Activated T-cell treated with anti-CD3 and anti-CD28 coated beads for 1 hour (primary cell): ENCODE results near the gene CIDEA.

Source experiments
- DNase-seq: peaks from one replicate; pipeline ENCODE4 v3.0.0-alpha.2; 2020; ENCODE audit warnings: low read depth

CIDEA gene

DNA sequence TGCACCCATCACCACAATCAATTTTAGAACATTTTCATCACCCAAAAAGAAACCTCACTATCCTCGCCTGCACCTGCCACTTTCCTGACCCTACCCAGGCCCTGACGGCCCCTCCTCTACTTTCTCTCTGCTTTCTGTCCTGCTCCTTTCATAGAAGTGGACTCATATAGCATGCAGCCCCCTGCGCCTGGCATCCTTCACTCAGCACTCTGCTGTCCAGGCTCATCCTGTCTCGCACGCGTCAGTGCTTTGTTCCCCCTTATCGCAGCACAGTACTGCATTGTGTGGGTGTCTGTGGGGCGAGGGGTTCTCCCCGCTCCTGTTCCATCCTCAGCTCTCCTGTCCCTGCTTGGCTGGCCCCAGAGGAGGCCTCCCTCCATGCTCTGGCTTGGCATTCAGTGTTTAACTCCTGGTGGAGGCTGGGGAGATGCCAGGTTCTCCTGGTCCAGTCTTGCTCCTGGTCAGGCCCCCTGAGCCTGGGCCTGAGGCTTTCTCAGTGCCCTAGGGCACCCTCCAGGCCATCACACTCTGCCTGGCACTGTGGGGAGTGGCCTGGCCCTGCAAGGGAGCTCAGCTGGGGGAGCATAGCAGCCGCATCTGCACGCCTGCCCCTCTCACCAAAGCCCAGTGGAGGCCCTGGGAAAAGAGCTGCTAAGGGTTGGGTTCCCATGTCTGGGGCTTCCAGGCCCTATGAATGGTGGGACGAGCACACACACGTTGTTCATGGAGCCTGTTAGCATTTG lies 47.3 kb downstream of the CIDEA start:
- DNase-seq, result no peak

DNA sequence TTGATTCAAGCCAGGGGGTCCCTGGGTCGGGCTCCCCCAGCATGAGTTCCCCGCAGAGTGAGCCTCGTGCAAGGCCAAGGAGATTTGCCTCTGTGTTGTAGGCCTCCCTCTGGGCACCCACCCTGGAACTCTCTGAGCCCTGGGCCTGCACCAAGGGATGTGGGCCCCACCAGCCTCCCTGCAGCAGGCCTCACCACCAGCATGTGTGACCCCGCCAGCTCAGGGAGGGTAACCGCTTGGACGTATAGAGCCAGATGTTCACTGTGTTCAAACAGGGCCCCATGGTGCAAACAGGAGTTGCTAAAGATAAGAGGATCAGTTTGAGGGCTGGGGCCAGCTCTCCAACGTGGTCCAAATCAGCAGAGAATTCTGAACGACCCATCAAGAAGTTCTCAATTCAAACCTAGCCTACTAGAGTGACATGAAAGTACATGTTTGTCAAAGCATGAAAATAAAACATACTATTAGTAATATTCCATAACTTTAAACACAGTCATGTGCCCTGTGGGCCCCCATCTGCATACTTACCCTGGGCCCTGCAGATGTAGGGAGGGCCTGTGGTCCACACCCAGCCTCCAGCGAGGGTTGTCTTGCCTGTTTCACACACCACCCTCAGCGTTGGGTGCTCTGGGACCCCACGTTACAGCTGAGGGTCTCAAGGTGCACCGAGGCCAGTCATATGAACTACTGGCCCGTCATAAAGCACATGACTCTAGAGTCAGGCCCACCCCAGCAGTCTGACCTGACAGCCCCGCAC lies 48.4 kb downstream of the CIDEA start:
- no peak for DNase-seq

DNA sequence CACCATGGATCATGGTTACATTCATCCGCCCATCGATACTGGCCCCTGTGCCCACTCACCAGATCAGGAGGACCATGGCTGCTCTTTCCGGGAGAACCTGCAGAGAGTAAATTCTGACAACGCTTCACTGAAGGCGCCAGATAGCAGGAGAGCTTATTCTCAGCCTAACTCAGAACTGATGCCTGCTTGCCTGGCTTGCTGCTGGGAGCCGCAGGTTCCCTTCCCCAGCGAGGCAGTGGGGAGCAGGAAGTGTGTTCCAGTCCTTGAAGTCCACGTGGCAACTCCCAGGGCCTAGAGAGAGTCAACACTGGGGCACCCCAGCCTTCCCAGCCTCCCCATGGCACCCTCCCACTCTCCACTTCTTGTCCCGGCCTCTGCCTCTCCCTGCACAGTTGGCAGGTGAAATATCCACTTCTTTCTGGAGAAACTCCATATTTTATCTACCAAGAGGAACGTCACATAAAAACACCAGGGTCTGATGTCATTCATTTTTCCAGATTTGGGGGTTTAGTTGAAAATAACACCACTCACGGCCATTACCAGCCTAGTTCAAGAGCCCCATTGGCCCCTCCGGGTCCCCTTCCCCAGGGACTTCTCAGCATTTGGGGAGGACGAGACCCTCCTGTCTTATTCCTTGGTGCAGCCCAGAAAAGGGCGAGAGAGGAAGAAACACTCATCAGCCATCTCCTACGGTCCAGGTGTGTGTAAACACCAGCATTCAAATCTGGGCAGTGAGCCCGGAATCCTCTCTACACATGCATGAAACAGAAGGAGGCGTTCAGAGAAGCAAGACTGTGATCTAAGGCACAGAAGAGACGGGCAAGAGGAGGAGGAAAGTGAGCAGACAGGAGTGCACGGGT lies 50.4 kb downstream of the CIDEA start:
- DNase-seq, result no peak

DNA sequence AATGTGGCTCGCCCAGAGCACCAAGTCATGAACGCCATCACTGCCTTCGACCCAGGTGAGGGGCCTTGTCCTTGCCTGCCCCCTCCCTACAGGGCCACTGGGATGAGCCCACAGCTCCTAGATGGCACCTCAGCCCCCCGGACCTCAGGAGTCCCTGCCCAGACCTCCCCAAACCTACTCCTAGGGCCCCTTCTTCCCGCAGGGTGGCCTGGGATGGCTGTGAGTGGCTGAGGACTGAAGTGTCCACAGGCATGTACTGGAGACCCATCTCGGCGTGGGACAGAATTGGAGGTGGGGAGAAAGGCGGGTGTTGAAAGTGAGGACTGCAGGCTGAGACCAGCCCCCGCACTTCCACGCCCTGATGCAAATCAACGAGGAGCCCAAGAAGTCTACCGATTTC lies 51.0 kb downstream of the CIDEA start:
- no peak for DNase-seq

DNA sequence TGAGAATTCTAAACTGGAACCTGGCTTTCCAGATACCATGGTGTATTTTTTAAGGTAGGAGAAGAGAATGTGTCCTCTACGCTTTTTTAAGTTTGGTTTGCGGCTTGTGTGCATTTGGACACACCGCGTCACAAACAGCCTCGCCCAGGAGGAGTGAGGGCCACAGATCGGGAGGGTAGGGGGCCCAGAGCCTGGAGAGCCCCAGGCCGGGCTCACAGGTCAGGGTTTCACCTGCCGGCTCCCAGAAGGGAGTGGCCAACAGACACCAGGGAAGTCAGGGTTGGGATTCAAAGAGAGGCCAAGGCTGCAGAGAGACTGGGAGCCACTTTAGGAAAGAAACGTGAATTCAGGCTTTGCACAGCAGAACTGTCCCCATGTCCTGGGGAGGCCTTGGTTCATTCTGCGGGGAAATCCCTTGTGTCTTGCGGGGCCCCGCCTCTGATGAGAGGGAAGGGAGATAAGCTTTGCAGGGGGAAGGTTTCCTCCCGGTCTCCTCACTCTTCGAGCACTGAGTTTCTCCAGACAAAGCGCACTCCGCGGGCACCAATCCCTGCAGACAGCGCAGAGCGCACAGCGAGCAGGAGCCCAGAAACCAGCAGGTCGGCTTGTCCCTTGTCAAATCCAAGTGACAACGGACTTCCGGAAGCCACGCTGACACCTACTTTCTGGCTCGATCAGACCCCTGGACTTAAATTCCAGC lies 51.9 kb downstream of the CIDEA start:
- DNase-seq, result no peak

DNA sequence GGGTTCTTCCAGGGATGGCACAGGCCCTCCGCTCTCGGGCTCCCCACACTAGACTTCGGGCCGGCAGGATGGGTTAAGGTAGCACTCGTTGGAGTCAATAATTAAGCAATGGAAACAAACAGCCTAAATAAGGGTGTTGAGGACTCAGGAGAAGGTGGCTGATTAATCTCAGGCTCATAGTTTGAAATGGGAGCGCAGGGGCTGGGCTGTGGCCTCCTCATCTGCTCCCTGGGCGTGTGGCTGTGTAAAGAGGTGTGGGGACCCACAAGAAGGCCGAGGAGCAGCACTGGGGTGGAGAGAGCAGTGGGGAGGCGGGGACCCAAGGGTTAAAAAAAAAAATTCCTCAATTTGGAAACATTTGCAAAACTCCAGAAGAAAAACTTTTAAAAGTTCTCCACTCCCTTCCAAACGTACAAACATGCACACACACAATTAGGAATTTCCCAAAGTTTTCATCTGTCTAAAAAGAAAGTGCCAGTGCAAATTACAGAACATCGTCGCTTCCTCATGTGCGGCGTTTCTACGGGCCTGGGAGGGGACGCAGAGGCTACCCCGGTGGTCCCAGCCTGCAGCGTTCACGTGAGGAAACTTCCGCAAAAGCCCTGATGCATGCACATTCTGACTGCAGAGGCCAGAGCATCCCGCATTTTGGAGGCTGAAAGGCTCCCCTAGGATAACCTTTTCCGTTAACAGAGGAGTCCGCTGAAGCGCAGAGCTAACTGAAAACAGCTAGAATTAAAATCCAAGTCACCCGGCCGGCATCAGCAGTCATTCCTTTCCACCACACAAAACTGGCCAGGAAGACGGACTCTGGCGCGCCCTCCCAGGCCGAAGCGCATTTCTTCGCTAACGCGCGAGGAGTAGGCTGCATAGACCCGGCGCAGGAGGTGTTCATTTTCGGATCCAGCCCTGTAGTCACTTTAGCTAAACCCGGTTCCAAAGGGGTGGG lies 52.9 kb downstream of the CIDEA start:
- no peak for DNase-seq

DNA sequence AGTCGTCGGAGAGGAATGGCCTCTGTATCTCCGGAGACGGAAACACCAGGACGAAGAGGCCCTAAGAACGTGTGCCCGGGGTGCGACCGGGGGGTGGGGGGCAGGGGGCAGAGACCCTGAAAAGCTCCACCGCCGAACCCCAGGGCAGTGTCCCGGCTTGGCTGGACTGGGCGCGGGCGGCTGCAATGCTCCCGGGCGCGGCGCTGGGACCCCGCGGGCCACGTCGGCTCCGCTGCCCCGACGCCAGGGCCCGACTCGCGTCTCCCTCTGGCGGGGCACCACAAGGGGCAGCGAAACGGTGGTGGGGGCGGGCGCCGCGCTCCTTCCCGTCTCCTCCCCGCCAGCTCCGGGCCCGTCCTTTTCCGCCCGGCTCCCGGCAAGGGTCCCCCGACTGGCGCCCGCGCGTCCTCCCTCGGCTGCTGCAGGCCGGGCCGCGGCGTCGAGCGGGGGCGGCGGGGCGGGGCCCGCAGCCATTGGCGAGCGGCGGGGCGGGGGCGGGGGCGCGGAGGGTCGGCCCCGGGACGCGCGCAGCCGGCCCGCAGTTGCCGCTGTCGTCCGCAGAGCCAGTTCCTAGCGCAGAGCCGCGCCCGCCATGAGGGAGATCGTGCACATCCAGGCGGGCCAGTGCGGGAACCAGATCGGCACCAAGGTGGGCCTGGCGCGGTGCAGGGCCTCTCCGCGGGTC lies 53.7 kb downstream of the CIDEA start, which contains the start of gene TUBB6:
TUBB6 (plus strand) TSS at position 541 of the 685 bp plus-strand sequence; CDS start at position 593, 52 bp downstream.
- DNase-seq, result no peak

DNA sequence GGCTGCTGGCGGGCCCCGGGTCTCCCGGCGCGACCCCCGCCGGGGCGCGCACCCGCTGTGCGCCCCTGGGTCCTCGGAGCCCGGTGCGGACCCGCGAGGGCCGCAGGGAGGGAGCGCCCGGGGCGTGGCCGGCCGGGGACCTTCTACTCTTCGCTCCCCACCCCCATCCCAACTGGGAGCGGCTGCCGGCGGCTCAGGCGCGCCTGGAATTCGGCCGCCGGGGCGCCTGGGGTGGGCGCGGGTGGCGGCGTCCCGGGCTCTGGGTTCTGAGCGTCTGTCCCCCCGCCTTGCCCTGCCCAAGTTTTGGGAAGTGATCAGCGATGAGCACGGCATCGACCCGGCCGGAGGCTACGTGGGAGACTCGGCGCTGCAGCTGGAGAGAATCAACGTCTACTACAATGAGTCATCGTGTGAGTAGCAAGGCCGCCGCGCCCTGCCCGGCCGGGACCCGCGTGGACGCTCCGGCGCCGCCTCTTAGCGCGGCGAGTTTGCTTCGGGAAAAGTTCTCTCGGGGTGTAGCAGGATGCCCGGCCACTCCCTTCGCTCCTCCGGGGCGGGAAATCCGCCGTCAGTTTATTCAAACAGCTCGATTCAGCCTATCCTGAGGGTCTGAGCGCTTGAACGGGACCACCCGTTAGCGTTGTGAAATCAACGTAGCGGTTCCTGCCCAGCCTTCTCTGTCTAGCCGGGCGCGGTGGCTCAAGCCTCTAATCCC lies 54.4 kb downstream of the CIDEA start:
- no peak for DNase-seq

DNA sequence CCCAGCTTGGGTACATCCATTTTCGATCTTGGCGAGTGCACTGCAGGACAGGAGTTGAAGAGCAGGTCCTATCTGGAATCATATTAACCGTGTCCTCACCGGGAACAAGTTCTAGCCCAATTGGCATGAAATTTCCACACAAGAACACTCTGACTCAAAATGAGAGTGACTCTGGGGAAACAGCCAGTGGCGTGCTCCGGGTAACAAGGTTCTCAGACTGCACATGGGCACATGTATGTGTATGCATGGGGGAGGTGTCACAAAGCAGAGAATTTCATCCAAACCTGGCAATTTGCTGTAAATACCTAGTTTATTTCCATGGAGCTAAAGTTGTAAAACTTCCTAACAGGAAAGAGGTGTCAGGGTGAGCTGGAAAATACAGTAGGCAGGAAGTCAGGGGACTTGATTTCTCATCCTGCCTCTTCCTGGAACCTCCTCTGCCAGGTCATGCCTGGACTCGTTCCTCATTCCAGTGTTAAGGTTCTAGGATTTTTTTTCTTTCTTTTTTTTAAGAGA lies 55.6 kb downstream of the CIDEA start:
- no peak for DNase-seq

DNA sequence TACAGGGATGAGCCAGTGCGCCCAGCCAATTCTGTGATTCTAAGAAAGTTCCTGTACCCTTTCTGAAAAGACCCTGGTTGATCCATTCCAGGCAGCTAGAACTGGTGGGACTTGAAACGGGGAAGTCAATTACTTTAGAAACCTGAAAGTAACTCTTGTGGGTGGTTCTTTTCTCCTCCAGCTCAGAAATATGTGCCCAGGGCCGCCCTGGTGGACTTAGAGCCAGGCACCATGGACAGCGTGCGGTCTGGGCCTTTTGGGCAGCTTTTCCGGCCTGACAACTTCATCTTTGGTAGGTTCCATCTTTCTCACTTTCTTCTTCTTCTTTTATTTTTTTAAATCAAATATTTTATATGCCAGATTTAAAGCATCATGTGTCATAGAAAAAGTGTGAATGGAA lies 56.6 kb downstream of the CIDEA start:
- no peak for DNase-seq

DNA sequence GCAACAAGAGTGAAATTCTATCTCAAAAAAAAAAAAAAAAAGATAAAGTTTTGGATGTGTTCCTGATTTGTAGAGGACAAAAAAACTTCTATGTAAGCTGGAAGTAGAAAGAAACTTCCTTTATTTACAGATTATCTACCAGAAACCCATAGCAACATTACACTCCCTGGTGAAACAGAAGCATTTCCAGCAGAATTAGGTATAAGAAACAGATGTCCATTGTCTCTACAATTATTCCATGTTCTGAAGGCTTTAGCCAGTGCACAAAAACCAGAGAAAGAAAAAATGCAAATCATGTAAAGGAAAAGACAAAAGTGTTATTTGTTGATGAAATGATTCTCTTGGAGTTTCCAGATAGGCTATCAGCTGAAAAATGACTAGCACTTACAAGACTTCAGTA lies 58.8 kb downstream of the CIDEA start:
- no peak for DNase-seq

DNA sequence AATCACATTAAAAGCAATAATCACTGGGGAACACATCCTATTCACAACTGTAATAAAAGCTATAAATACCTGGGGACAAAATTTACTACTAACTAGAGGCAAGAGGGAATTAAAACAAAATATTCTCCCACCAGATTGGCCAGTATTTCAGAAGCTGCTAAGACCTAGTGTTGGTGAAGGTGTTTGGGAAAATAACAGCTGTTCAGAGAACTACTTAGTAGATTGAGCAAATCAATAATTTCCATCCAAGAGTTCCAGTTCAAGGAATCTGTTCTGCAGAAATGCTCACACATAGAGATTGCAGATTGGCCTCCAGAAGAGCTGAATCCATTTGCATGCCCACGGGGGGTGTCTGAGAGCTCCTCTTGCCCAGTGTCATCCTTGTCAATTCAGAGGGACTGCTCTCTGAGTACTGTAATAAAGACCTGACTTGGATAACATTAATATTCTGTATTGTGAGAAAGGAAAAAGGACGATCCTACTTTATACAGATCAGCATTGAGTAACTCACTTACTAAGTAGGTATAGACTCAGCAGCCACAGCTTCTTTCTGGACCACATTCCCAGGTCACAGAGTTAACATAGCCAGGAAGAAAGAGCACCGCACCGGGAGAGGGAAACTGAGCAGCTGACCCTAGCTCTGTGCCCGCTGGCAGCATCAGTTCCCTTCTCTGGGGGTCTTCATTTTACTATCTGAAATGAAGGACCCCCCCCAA lies 59.5 kb downstream of the CIDEA start:
- DNase-seq, result no peak

DNA sequence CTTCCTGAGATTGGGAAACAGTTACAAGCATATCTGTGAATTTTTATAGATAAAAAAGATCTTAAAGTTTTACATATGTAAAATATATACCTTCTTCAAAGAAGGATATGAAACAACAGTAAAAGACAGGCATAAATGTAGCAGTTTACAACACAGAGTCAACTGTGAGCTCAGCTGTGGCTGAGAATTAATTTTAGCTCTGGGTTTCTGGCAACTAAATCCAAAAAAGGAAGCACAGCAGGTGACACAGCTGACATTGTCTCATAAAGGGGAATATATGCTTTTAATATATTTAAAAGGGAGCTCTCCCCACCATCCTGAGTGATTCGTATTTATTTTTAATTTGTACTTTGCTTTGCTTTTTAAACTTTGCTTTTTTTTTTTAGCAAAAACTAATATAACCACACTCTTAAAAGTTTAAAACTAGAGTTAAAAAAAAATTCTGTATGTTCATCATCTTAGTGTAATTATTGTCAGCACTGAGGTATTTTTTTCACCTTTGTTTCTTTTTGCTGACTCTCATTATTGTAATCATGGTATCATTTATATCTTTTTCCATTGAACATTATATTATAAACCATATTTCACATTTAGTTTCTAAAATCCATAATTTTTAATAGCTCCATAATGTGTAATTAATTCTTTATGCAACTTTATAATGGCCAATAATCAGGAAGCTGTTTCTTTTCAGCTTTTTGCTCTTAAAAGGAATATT lies 60.6 kb downstream of the CIDEA start:
- no peak for DNase-seq

DNA sequence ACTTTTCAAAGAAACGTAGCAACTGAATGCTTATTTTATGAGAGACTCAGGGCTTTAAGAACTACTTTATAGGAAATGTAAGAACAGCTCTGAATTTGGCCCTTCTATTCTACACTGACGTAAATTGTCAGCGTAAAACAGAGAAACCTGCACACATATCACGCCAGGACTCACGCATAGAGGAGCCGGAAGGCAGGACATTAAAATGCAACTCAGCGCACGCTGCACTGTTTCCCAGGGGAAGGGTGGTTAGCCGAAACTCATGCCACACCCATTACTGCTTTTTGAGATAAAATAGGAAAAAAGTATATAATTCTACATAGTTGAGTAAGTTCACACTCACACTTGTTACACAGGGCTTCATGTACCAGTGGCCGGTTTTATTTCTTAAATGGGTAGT lies 61.3 kb downstream of the CIDEA start:
- DNase-seq, result no peak

DNA sequence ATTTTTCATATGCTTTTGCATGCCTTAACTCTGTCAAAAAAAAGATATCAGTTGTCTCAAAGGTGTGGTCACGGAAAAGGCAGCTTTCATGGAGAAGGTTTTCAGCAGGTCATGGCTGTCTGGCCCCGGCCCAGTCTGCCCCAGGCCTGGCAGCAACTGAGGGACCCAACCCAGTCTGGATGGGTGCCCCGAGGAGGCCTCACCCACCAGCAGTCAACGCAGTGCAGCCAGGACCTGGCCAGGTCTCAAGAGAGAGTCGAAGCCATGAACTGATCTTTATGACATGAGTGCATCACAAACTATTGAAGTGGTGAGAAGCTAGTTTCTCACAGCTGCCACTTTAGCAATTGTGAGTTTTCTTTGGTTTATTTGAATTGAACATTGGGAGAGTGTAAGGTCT lies 61.8 kb downstream of the CIDEA start:
- DNase-seq, result no peak

DNA sequence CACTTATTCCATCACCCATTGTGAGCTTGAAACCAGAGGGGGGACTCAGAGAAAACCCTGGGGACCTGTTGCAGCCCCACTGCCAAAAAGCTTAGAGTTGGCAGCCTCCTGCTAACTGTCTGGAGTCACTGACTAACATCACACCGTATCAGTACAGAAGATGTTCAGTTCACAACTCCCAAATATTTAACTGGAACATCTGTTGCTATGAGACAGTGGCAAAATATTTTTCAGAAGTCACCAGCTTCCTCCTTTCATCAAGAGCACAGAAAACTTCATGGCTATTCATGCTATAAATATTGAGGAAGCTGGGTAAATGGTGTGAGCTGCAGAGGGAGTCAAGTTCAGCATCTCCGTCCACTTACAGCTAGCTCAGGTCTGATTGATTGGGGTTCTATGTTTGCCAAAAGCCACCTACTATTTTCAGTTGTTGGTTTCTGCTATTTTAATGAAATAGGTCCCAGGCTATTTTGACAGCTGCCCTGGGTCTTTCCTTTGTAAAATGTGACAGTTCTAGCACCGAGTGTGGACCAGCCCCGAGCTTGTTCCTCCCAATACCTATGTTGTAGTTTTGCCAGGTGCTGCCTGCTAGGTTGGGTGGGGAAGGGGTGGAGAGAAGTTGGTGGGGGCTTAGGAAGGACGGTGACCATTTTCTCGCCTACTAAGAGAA lies 63.6 kb downstream of the CIDEA start:
- DNase-seq, result no peak

DNA sequence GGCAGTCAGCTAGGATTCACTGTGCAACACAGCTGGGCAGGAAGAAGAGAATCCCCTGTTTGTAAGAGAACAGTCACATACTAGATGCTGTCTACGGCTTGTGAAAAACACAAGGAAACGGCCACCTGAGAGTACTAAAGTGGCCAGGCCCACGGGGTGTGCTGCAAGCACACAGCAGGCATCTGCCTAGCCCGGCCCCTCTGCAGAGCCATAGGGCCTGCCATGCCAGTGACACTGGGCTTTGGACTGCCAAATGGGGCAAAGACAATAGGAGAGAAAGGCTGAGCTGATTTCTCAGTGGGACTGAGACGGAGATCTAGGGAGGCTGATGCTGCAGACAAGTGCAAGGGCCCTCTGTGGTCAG lies 64.2 kb downstream of the CIDEA start:
- DNase-seq, result no peak

DNA sequence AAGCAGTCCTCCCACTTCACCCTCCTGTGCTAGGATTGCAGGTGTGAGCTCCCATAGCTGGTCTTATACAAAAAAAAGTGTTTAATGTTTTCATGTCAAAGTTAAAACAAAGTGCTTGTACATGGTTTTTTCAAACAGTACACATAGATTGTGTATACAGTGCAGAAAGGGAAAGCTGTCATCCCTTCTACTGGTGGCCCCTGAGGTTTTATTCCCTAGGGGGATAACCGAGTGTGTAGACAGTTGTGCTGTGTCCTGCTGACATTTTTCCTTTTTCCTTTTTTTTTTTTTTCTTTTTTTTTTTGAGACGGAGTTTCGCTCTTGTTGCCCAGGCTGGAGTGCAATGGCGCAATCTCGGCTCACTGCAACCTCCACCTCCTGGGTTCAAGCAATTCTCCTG lies 64.7 kb downstream of the CIDEA start:
- no peak for DNase-seq
